K562 (cell line): ENCODE results near the gene CATSPER4. TPM values are rescaled to one million over a fixed set of nuclear protein-coding genes. Genes with fewer than 3 reads are reported as not detected.

Source experiments
- C11orf30 ChIP-seq: fragments of 450-650 bp; IDR thresholded peaks from 2 replicates; pipeline ENCODE4 v1.6.1; 2016; ENCODE audit warnings: low read depth, mild to moderate bottlenecking
- CBX8 ChIP-seq: fragments of 200-600 bp; sonication (generic); IDR thresholded peaks from 2 replicates; pipeline ENCODE4 v1.6.1; 2012; ENCODE audit warnings: borderline replicate concordance, mixed run types, low read depth, mild to moderate bottlenecking, moderate library complexity, mixed read lengths, low read length, control low read depth, inconsistent platforms; ENCODE audit not compliant: poor library complexity, severe bottlenecking; ENCODE audit errors: extremely low read depth
- CTCF ChIP-seq, 3 experiments: IDR thresholded peaks in 2 of 3; conservative IDR thresholded peaks in 1 of 3; 2 replicates each; pipeline ENCODE4 v1.5.1; 2011 to 2012; ENCODE audit warnings: low read length in 3 of 3, mild to moderate bottlenecking in 3 of 3, control low read depth in 2 of 3, improper control_type of control experiment in 1 of 3, inconsistent platforms in 1 of 3, low read depth in 1 of 3, mixed read lengths in 1 of 3, moderate library complexity in 1 of 3; ENCODE audit not compliant: insufficient read depth in 2 of 3
- DDX20 ChIP-seq: fragments of 450-650 bp; IDR thresholded peaks from 2 replicates; pipeline ENCODE4 v1.6.1; 2016; ENCODE audit warnings: missing genetic modification characterization, low read depth, mild to moderate bottlenecking, missing compliant biosample characterization, moderate library complexity
- ESRRB ChIP-seq: fragments of 250-450 bp; sonication (Bioruptor Pico); IDR thresholded peaks from 2 replicates; pipeline ENCODE4 v1.5.0; 2020; ENCODE audit warnings: mild to moderate bottlenecking, moderate library complexity, borderline replicate concordance
- HDGF ChIP-seq: fragments of 450-650 bp; IDR thresholded peaks from 2 replicates; pipeline ENCODE4 v1.6.1; 2016
- NFE2L1 ChIP-seq: fragments of 450-650 bp; IDR thresholded peaks from 2 replicates; pipeline ENCODE4 v1.6.1; 2016; ENCODE audit warnings: missing genetic modification characterization, low read depth, mild to moderate bottlenecking, missing compliant biosample characterization, moderate library complexity, borderline replicate concordance
- POLR2AphosphoS5 ChIP-seq: IDR thresholded peaks from 2 replicates; pipeline ENCODE4 v1.6.1; 2011; ENCODE audit warnings: mild to moderate bottlenecking, low read depth, low read length, moderate library complexity; ENCODE audit not compliant: control insufficient read depth, insufficient read depth
- POLR3A ChIP-seq: IDR thresholded peaks from 2 replicates; pipeline ENCODE4 v1.6.1; 2011; ENCODE audit warnings: borderline replicate concordance, mild to moderate bottlenecking, moderate library complexity; ENCODE audit not compliant: insufficient read length, insufficient read depth; ENCODE audit errors: extremely low read depth
- RAD21 ChIP-seq, 2 experiments: fragments of 250-450 bp in 1 of 2; fragments of 450-650 bp in 1 of 2; sonication (Bioruptor Pico) in 1 of 2; formaldehyde crosslinking in 1 of 2; IDR thresholded peaks in 1 of 2; conservative IDR thresholded peaks in 1 of 2; 2 replicates each; pipeline versions ENCODE4 v1.4.0 to v1.8.0; 2020 to 2022; ENCODE audit warnings: mild to moderate bottlenecking in 2 of 2, moderate library complexity in 1 of 2
- SMAD4 ChIP-seq: fragments of 250-450 bp; sonication (Bioruptor Pico); conservative IDR thresholded peaks from 2 replicates; pipeline ENCODE4 v1.8.0; 2021; ENCODE audit warnings: inconsistent platforms, mild to moderate bottlenecking, moderate library complexity
- YY1 ChIP-seq, 3 experiments: IDR thresholded peaks; 2 replicates each; pipeline ENCODE4 v1.6.1; 2011; ENCODE audit warnings: low read length in 2 of 3, mild to moderate bottlenecking in 2 of 3, moderate library complexity in 2 of 3, borderline replicate concordance in 1 of 3, control low read depth in 1 of 3, low read depth in 1 of 3; ENCODE audit not compliant: insufficient read depth in 3 of 3, insufficient replicate concordance in 2 of 3, control insufficient read depth in 1 of 3, insufficient read length in 1 of 3; ENCODE audit errors: extremely low read depth in 1 of 3
- ZNF274 ChIP-seq: IDR thresholded peaks from 2 replicates; pipeline ENCODE4 v1.6.1; 2011; ENCODE audit warnings: low read depth, mild to moderate bottlenecking, low read length, moderate library complexity, borderline replicate concordance
- polyA plus RNA-seq, 8 experiments: library from polyadenylated mRNA; depleted of rRNA in 4 of 8; stranded (reverse) in 5 of 8; unstranded in 3 of 8; fragments of >200 nt; fragmentation: Nextera tagmentation in 2 of 8; fragmentation: Illumina TruSeq in 1 of 8; extraction: Ambion mirVana in 2 of 8; extraction: Trizol in 1 of 8; gene quantifications; 2 replicates each; pipeline versions ENCODE4 v1.2.1 to v1.2.3, GENCODE V29; 2011 to 2014; ENCODE audit warnings: inconsistent platforms in 1 of 8, missing spikeins in 1 of 8
- total RNA-seq, 7 experiments: library from RNA; depleted of rRNA in 6 of 7; stranded (reverse); fragments of >200 nt in 6 of 7; fragmentation: Illumina TruSeq in 2 of 7; extraction: Trizol in 2 of 7; gene quantifications; 2 replicates each; pipeline versions ENCODE4 v1.2.1 to v1.2.3, GENCODE V29; 2011 to 2021; ENCODE audit warnings: low replicate concordance in 1 of 7
- TF ChIP-seq, protein P1 (sequence below): IDR thresholded peaks from 3 replicates; pipeline ENCODE4 v1.6.1; 2011; ENCODE audit warnings: borderline replicate concordance, mild to moderate bottlenecking, moderate library complexity; ENCODE audit not compliant: insufficient read length; ENCODE audit errors: extremely low read depth
- TF ChIP-seq, protein P2 (sequence below): sonication (generic); formaldehyde crosslinking; IDR thresholded peaks from 2 replicates; pipeline ENCODE4 v1.8.0; 2022; ENCODE audit warnings: missing genetic modification reagents, mild to moderate bottlenecking, moderate library complexity, borderline replicate concordance
- TF ChIP-seq, protein P3 (sequence below): sonication (generic); formaldehyde crosslinking; IDR thresholded peaks from 2 replicates; pipeline ENCODE4 v1.8.0; 2022; ENCODE audit warnings: mild to moderate bottlenecking, missing genetic modification reagents, borderline replicate concordance

CATSPER4 gene
- total and polyA plus RNA-seq, 9 of the 15 experiments (the other 6 are each of a cell fraction or from before 2014, with no cell fraction given): 0.04 to 0.13 TPM; not detected in 7

DNA sequence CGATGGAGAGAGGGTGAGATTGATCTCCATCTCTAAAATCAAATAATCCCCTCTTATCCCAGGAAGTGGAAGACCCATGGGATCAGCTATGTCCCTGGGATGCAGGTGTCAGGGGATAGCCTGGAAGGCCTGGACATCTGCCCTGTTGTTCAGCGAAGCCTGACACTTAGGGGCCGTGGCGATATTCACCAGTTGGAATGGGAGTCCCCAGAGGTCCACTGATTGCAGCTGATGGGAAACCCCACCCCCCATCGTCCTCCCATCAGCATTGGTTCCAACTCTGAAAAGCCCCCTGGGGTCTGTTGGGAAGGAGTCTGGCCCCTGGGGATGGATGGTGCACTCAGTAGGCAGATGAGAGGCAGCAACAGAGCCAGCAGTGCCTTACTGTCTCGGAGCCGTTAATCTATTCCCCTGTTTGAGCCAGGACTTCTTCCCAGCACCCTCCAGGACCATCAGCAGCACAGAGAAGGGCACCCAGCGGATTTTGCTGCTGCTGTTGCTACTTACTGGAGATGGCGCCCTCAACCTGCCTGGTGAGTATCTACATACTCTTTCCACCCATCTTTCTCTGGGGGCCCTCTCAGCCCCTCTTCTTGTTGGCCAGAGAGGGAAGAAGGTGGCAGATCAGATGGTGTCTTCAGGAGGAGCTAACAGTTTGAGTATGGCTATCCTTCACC, 13.4 kb downstream of the CATSPER4 start (continued):
- TF ChIP-seq C11orf30: no peak
- no peak for TF ChIP-seq CBX8
- TF ChIP-seq RAD21 (CRISPR knock-in tag; conservative IDR thresholded peaks at IDR 0.05 in 1 of 2, IDR thresholded peaks at IDR 0.05 in 1 of 2): peak in 1 of 2 experiments; percentile 58; a peak in 2 of 4 replicates
- no peak for TF ChIP-seq DDX20 (tag)
- TF ChIP-seq ZNF274: no peak
- TF ChIP-seq, protein P1, sequence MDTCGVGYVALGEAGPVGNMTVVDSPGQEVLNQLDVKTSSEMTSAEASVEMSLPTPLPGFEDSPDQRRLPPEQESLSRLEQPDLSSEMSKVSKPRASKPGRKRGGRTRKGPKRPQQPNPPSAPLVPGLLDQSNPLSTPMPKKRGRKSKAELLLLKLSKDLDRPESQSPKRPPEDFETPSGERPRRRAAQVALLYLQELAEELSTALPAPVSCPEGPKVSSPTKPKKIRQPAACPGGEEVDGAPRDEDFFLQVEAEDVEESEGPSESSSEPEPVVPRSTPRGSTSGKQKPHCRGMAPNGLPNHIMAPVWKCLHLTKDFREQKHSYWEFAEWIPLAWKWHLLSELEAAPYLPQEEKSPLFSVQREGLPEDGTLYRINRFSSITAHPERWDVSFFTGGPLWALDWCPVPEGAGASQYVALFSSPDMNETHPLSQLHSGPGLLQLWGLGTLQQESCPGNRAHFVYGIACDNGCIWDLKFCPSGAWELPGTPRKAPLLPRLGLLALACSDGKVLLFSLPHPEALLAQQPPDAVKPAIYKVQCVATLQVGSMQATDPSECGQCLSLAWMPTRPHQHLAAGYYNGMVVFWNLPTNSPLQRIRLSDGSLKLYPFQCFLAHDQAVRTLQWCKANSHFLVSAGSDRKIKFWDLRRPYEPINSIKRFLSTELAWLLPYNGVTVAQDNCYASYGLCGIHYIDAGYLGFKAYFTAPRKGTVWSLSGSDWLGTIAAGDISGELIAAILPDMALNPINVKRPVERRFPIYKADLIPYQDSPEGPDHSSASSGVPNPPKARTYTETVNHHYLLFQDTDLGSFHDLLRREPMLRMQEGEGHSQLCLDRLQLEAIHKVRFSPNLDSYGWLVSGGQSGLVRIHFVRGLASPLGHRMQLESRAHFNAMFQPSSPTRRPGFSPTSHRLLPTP: no peak
- TF ChIP-seq, protein P2, sequence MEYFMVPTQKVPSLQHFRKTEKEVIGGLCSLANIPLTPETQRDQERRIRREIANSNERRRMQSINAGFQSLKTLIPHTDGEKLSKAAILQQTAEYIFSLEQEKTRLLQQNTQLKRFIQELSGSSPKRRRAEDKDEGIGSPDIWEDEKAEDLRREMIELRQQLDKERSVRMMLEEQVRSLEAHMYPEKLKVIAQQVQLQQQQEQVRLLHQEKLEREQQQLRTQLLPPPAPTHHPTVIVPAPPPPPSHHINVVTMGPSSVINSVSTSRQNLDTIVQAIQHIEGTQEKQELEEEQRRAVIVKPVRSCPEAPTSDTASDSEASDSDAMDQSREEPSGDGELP (CRISPR knock-in tag): 0 out of 2 replicates have a peak, but pooled peaks have one; percentile 19
- no peak for TF ChIP-seq ESRRB (CRISPR knock-in tag)
- TF ChIP-seq, protein P3, sequence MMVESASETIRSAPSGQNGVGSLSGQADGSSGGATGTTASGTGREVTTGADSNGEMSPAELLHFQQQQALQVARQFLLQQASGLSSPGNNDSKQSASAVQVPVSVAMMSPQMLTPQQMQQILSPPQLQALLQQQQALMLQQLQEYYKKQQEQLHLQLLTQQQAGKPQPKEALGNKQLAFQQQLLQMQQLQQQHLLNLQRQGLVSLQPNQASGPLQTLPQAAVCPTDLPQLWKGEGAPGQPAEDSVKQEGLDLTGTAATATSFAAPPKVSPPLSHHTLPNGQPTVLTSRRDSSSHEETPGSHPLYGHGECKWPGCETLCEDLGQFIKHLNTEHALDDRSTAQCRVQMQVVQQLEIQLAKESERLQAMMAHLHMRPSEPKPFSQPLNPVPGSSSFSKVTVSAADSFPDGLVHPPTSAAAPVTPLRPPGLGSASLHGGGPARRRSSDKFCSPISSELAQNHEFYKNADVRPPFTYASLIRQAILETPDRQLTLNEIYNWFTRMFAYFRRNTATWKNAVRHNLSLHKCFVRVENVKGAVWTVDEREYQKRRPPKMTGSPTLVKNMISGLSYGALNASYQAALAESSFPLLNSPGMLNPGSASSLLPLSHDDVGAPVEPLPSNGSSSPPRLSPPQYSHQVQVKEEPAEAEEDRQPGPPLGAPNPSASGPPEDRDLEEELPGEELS: no peak
- TF ChIP-seq POLR3A: no peak
- TF ChIP-seq SMAD4 (CRISPR knock-in tag): no peak
- no peak for TF ChIP-seq POLR2AphosphoS5
- TF ChIP-seq YY1 (IDR thresholded peaks at IDR 0.05; ENCODE audit: borderline replicate concordance in 1 of 3, control insufficient read depth in 1 of 3, extremely low read depth in 1 of 3, insufficient read depth in 3 of 3, insufficient read length in 1 of 3, insufficient replicate concordance in 2 of 3, low read depth in 1 of 3, low read length in 2 of 3): no peak
- TF ChIP-seq CTCF (IDR thresholded peaks at IDR 0.05 in 2 of 3, conservative IDR thresholded peaks at IDR 0.05 in 1 of 3; ENCODE audit: insufficient read depth in 2 of 3, low read depth in 1 of 3, low read length in 3 of 3): peak; percentile 33 to 62 (median 58); a peak in 4 of 6 replicates
- TF ChIP-seq HDGF: no peak
- TF ChIP-seq NFE2L1 (tag): no peak
